ENCODE measurements around the gene AEN. TPM values are rescaled to one million over a fixed set of nuclear protein-coding genes. Genes with fewer than 3 reads are reported as not detected.

Gene AEN
- polyA plus RNA-seq, 2 of the 4 experiments (the other 2 are of a cell fraction): 57.2 to 74.9 TPM

GRCh38 chr15:88646951-88647350 lies 25.8 kb downstream of the AEN start:
- 92% methylated on average over 5 of the region's 5 CpGs for WGBS (ENCODE audit: missing lambda C conversion rate)
- no peak for DNase-seq (ENCODE audit: low read depth in 1 of 2, low spot score in 1 of 2)
- Histone ChIP-seq H3K4me2 (no peak overlapping the region), H3K4me1 (peaks cover 19% of the 10 kb centered on the region), H3K4me3 (no peak overlapping the region), H3K9me3 (no peaks in the 10 kb centered on the region), H3K27ac (no peak overlapping the region)
- POLR2A ChIA-PET: no interaction called here
- CTCF ChIA-PET: interaction anchor here (2.0 to 8.1 kb wide), 3 partner anchors 8 to 188 kb away, joined by 6 to 66 read pairs (median 24); partner anchors contain the start of gene ISG20
- ATAC-seq: no peak
- no peak for TF ChIP-seq HEYL (CRISPR knock-in tag; IDR thresholded peaks at IDR 0.05)
- TF ChIP-seq MYC (IDR thresholded peaks at IDR 0.05; ENCODE audit: borderline replicate concordance, low read length): no peak
- no peak for TF ChIP-seq ZNF302 (CRISPR knock-in tag; IDR thresholded peaks at IDR 0.05)
- no peak for TF ChIP-seq JUNB (IDR thresholded peaks at IDR 0.05)
- TF ChIP-seq REST (IDR thresholded peaks at IDR 0.05): no peak
- TF ChIP-seq ZFP36 (IDR thresholded peaks at IDR 0.05; ENCODE audit: borderline replicate concordance, partially characterized antibody): no peak
- TF ChIP-seq HES2 (IDR thresholded peaks at IDR 0.05): no peak
- TF ChIP-seq RFX5 (IDR thresholded peaks at IDR 0.05): no peak
- no peak for TF ChIP-seq ZSCAN20 (CRISPR knock-in tag; IDR thresholded peaks at IDR 0.05)
- no peak for TF ChIP-seq JUN (IDR thresholded peaks at IDR 0.05)
- TF ChIP-seq RAD21 (conservative IDR thresholded peaks at IDR 0.05 in 1 of 2, IDR thresholded peaks at IDR 0.05 in 1 of 2): no peak
- TF ChIP-seq NFE2L2 (conservative IDR thresholded peaks at IDR 0.05; ENCODE audit: low read length): no peak
- TF ChIP-seq ZC3H11A (IDR thresholded peaks at IDR 0.05): no peak
- TF ChIP-seq RCOR1 (IDR thresholded peaks at IDR 0.05; ENCODE audit: low read depth, low read length): no peak
- no peak for TF ChIP-seq RARB (CRISPR knock-in tag; IDR thresholded peaks at IDR 0.05)
- no peak for FAIRE-seq

GRCh38 chr15:88647351-88648105 lies 26.4 kb downstream of the AEN start:
- no peak for FAIRE-seq
- 90% methylated on average over 11 of the region's 11 CpGs for WGBS (ENCODE audit: missing lambda C conversion rate)

More at GRCh38 chr15:88647351-88648105, 26.4 kb downstream of the AEN start:
- H3K27ac ChIP-seq: no peak overlapping the region
- no peak overlapping the region for H3K4me3 ChIP-seq
- CTCF ChIA-PET: interaction anchor here (2.0 to 8.1 kb wide), 3 partner anchors 9 to 187 kb away, joined by 6 to 66 read pairs (median 24); partner anchors contain the start of gene ISG20
- H3K4me1 ChIP-seq: peaks cover 19% of the 10 kb centered on the region
- POLR2A ChIA-PET: no interaction called here
- ATAC-seq (no peak), DNase-seq (ENCODE audit: low read depth in 1 of 2, low spot score in 1 of 2) (no peak)
- H3K9me3 ChIP-seq: no peaks in the 10 kb centered on the region
- no peak overlapping the region; the same call in 2 of the 3 replicates for H3K4me2 ChIP-seq
- TF ChIP-seq EHF (CRISPR knock-in tag; IDR thresholded peaks at IDR 0.05) (no peak), HDAC2 (IDR thresholded peaks at IDR 0.05) (no peak), FOSB (CRISPR knock-in tag; IDR thresholded peaks at IDR 0.05) (no peak), CBX2 (IDR thresholded peaks at IDR 0.05; ENCODE audit: borderline replicate concordance, low read depth) (no peak), MAZ (IDR thresholded peaks at IDR 0.05; ENCODE audit: borderline replicate concordance, low read depth, low read length) (no peak), MAX (IDR thresholded peaks at IDR 0.05) (no peak), RAD21 (conservative IDR thresholded peaks at IDR 0.05 in 1 of 2, IDR thresholded peaks at IDR 0.05 in 1 of 2) (no peak), PBX3 (IDR thresholded peaks at IDR 0.05) (no peak), KDM5A (IDR thresholded peaks at IDR 0.05) (no peak), BHLHE40 (IDR thresholded peaks at IDR 0.05; ENCODE audit: low read depth, low read length) (no peak), TP53 (CRISPR knock-in tag; IDR thresholded peaks at IDR 0.05) (no peak), NR3C1 (IDR thresholded peaks at IDR 0.05) (no peak)
